Posterior cingulate gyrus (tissue), 11 donors: Measurements from ENCODE around the gene CCDC183.
"Not testable (repeated sequence)": the region's sequence is repeated elsewhere in the genome, so short reads cannot be mapped to it uniquely, and the experiment has no call there.

Experiments
- DNase-seq, 10 donors: peaks; one replicate each; pipeline versions ENCODE4 v3.0.0 to v3.0.0-alpha.2; 2020 to 2021; ENCODE audit warnings: mixed read lengths in 3 of 10
- intact Hi-C: fragments of 100-400 bp; cut with DNase I; formaldehyde crosslinking; loops from one replicate; pipeline ENCODE4 v1.15.1; 2023

CCDC183 gene

DNA sequence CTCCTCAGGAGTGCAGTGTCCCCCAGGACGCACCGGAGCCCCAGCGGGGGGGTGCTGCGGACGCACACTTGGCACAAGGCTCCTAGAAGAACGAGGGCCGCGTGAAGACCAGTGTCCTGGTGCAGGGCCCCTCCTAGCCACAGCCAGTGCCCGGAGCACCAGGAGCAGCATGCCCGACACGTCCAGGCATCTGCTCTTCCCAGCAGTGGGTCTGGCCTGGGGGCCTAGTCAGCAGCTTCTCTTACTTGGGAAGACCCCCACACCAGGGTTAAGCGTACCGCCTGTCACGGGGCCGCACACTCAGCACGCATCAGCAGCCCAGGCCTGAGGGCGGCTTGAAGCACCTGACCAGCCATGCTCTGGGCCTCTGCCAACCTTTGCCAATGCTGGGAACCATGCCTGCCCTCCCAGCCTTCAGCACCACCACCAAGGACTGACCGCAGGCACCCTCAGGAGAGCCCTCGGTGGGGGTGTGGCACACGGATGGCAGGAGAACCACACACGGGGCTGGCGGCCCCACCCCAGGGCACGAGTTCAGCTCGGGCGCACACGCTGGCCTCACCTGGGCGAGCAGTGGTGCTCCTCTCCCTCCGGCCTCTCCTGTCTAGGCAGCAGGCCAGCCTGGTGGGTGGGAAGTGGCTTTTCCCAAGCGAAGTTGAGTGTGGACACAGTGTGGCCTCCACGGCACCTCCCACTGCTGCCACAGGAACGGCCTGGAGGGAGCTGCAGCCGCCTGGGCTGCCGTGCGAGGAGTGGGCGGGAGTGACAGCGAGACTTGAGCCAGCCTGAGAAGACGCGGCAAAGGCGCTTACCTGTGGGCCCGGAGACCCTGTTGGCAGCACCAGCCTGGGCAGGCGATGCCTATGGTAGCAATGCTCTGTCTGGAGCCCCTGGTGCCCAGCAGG is 34.1 kb downstream of the CCDC183 start:
- DNase-seq = peak in 2 of 10 donors; percentile 27 to 87
- intact Hi-C loops = no loop called here

DNA sequence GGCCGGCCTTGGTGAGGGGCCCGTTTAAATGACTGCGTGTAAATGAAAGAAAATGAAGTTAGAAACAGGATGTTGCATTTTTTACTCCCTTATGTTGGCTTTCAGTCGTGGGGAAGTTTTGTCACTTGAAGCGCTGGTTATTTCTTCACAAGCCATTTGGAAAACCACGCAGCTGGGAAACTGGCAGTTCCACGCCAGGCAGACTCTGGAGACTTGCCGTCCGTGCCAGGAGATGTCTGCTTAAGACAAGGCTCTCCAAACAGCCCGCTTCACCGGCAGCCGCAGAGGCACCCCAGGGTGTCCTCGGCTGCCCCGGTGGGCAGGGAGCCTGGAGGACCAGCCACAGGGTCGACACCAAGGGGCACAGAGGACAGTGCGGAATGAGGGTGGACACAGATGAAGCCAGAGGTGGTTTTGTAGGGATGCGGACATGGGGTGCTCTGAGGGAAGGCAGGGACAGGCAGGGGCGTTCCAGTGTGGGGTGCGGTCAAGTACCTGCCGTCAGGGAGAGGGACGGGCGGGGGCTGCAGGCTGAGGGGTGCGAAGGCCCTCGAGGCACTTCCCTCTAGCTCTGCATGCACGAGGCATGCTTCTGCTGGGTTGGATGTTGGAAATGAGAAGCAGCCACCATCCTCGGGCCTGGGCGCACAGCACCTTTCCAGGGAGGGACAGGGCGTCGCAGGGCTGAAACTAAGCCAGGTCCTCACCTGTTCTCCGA is 35.0 kb downstream of the CCDC183 start:
- DNase-seq = peak in 2 of 10 donors; percentile 69 to 86
- intact Hi-C loops = no loop called here

DNA sequence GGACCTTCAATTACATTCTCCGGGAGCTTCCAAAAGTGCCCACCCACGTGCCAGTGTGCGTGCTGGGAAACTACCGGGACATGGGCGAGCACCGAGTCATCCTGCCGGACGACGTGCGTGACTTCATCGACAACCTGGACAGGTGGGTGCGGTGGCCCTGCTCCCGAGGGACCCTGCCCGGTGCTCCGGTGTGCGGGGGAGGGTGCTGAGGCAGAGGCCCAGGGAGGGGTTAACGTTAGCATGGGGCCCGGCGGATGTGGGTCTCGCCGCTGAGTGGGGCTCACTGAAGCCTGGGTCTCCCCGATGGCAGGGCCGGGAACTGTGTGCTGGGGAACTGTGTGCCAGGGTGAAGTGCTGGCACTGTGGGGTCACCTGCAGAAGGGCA is 35.6 kb downstream of the CCDC183 start:
- DNase-seq = peak in 1 of 10 donors; percentile 5
- intact Hi-C loops = no loop called here

DNA sequence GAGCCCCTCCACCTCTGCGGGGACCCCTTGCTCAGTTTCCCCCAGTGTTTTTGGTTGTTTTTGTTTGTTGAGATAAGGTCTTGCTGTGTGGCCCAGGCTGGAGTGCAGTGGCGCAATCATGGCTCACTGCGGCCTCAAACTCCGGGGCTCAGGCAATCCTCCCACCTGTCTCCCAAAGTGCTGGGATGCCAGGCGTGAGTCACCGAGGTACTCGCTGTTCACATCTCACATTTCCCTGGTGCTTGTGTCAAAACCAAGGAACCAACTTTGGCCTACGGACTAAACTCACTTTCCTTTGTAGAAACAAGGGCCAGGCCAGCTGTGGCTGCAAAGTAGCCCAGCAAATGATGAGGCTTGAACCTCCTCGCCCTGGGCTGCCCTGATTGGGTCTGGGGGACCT is 36.4 kb downstream of the CCDC183 start:
- intact Hi-C loops = no loop called here
- DNase-seq = peak in 1 of 10 donors; percentile 57

DNA sequence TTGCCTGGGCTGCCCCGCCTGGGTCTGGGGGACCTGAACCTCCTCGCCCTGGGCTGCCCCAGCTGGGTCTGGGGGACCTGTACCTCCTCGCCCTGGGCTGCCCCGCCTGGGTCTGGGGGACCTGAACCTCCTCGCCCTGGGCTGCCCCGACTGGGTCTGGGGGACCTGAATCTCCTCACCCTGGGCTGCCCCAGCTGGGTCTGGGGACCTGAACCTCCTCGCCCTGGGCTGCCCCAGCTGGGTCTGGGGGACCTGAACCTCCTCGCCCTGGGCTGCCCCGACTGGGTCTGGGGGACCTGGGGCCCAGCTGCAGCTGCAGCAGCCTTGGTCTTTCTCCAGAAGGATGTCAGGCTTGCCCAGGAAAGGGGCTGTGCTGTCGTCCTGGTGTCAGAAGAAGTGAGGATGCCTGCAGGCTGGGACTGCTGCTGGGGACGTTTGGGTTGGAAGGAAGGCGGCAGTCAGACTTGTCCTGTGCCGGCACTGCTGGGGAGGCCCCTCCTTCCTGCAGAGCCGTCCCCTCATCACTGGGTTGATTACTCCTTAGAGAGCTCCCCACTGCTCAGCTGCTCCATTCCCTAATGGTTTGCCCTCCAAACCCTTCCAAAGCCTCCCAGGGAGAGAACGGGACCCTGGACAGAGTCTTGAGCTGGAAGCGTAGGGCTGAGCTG is 37.4 kb downstream of the CCDC183 start:
- DNase-seq, intact Hi-C loops: not testable (repeated sequence)

DNA sequence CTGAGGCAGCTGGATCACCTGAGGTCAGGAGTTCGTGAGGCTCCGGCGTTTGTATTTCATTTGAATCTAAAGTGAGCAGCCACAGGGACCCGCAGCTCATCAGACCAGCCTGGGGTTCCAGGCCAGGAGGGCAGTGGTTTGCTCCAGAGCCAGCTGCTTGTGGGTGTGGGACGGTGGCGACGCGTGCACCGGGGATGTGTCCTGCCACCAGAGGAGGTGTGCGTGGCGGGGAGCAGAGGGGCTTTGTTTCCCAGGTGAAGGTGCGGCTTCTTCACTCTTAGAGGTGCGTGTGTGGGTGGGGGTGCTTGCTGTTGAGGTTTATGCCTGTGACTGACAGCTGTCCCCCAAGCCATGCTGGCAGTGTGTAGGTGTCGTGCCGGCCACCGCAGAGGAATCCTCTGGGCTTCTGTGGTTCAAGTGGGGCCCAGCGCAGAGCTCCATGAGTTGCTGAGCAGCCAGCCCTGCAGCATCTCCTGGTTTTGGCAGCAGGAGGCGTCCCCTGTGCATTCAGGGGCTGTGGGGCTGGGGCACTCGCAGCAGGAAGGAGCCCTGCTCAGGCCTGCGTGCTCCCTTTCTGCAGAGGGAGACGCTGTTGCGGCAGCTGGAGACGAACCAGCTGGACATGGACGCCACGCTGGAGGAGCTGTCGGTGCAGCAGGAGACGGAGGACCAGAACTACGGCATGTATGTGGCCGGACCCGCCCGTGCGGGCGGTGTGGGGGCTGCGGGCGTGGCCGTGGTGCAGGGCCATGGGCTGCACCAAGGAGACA is 39.2 kb downstream of the CCDC183 start:
- DNase-seq = no peak
- intact Hi-C loops = no loop called here

DNA sequence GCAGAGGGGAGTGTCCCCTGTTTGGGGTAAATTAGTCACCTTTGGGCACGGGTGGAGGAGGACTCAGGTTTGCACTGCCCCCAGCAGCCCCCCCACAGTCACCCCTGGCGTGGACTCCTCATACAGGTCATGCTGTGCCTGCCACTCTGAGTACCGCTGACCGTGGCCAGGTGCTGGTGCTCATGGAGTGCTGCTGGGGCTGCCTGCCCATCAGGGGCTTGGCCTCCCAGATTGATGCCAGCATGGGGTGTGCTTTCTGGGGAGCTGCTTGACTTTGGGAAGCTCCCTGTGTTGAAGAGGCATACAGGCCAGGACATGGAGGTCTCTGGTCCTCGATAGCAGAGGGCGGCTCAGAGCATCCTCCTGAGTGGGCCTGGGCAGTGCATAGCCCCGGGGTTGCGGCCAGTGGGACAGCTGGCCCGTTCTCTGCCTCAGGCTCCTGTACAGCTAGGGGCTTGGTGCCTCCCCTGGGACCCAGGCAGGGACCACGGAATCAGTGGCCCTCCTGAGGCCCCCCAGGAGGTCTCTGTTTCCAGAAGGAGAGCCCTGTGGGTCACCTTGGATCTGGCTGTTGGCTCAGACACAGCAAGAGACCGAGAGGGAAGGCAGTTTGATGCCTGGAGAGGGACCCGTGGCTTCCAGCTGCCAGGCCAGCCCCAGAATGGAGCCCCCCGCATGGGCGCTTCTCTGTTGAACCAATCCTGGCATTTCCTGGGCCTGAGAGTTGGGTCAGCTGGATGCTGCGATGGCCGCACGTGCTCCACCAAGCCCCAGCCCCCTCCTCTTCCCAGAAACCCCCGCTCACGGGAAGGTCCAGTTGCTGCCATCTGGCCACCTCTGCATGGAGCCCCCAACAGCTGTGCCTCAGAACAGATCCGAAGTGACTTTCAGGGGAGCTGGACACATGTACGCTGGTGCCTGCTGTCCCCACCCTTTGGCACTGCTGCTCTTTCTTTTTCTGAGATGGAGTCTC is 40.1 kb downstream of the CCDC183 start:
- DNase-seq = no peak
- intact Hi-C loops = no loop called here

DNA sequence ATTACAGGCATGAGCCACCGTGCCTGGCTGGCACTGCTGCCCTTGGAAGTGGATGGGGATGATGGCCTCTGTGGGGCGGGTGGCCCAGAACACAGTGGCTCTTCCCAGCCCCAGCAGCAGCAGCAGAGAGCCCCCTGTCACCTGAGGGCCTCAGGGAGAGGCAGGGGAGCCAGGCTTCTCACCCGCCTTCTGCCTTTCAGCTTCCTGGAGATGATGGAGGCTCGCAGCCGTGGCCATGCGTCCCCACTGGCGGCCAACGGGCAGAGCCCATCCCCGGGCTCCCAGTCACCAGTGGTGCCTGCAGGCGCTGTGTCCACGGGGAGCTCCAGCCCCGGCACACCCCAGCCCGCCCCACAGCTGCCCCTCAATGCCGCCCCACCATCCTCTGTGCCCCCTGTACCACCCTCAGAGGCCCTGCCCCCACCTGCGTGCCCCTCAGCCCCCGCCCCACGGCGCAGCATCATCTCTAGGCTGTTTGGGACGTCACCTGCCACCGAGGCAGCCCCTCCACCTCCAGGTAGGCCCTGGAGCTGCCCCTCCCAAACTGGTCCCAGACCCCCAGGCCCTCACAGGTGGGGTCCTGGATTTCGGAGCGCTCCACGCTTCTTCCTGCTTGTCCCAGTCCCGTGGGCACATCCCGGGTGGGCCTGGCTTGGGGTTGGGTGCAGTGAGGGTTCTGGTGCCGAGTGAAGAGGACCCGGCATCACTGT is 41.2 kb downstream of the CCDC183 start:
- intact Hi-C loops = no loop called here
- no peak for DNase-seq

DNA sequence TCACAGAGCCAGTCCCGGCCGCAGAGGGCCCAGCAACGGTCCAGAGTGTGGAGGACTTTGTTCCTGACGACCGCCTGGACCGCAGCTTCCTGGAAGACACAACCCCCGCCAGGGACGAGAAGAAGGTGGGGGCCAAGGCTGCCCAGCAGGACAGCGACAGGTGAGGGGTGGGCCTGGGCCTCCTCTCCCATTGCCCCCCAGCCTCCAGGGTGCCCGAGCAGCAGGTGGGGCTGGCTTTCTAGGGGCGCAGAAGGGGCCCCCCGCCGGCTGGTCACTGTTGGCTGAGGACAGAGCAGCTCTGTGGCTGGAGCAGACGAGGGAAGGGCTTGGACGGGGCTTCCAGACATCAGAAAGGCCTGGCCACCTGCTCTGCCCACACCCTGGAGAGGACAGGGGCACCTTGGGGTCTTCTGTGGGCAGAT is 41.7 kb downstream of the CCDC183 start:
- intact Hi-C loops = not testable (repeated sequence)

DNA sequence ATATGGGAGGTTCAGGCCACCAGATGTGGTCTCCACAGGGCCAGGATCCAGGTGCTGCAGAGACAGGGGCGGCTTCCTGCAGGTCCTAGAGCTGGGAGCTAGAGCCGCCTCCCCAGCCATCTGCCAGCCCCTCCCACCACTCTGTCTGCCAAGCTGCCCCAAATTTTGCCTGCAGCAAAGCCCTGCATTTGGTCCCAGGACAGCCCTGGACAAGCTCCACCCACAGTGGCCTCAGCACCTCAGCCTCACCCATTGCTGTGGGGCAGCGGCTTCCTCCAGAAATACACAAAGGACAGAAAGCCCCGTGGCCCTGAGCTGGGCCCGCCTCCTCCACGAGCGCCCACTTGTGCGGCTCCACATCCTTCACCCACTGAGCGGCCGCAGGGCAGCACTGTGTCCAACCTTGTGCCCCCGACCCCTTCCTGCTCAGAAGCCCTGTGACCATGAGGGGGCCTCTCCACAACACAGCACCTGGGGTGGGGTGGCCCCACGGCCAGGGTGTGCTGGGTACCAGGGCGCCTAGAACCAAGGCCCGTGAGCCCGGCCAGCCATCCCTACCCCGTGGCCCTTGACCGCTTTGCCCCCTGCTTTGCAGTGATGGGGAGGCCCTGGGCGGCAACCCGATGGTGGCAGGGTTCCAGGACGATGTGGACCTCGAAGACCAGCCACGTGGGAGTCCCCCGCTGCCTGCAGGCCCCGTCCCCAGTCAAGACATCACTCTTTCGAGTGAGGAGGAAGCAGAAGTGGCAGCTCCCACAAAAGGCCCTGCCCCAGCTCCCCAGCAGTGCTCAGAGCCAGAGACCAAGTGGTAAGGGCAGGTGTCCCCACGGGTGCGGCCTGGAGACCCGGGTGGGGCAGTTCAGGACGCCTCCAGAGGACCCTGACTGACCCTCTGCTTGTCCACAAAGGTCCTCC is 42.4 kb downstream of the CCDC183 start:
- intact Hi-C loops = no loop called here
- DNase-seq = no peak

More for the DNA sequence above, 41.7 kb downstream of the CCDC183 start:
- DNase-seq = not testable (repeated sequence)

DNA sequence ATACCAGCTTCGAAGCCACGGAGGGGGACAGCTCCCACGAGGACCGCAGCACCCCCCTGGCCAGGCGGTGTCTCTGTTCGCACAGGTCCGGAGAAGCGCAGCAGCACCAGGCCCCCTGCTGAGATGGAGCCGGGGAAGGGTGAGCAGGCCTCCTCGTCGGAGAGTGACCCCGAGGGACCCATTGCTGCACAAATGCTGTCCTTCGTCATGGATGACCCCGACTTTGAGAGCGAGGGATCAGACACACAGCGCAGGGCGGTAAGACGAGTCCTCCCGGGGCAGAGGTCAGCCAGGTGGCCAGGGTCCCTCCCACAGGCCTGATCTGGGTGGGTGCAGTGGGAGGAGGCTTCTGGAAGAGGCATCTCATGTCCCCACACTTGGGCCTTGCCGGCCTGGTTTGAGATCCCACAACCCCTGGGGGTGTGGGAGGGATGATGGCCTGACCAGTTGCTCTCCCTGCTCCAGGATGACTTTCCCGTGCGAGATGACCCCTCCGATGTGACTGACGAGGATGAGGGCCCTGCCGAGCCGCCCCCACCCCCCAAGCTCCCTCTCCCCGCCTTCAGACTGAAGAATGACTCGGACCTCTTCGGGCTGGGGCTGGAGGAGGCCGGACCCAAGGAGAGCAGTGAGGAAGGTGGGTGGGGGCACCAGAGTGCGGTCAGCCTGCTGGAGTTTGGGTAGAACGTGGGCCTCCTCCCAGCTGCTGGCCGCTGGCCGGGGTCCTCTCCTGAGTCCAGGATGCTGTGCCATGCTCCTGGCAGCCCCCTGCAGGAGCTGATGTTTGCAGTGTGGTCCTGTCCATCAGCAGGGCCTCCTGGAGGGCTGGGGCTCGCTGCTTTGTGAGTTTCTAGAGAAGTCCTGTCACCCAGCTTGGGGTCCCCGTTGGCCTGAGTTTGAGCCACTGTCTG is 43.3 kb downstream of the CCDC183 start:
- no peak for DNase-seq

DNA sequence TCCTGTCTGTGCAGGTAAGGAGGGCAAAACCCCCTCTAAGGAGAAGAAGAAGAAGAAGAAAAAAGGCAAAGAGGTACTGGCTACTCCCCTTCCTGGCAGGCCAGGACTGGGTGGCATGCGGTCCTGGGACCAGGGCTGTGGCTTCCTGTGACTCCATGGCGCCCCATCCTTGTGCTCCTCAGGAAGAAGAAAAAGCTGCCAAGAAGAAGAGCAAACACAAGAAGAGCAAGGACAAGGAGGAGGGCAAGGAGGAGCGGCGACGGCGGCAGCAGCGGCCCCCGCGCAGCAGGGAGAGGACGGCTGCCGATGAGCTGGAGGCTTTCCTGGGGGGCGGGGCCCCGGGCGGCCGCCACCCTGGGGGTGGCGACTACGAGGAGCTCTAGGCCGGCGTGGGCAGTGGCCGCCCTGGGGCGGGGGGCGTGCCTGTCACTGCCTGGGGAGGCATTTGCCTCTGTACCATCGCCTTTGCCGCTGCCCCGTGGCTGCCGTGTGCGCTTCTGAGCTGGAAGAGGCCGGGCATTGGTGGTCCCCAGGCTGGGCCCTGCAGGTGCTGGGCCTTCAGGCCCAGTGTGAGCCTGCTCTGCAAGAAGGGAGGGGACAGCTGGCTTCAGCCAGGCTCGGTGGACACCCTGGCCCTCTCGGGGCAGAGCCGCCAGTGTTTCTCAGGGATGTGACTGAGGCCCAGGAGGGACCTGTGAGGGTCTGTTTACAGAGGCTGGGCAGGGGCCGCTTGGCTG is 44.2 kb downstream of the CCDC183 start:
- no peak for DNase-seq
- intact Hi-C loops = loop anchor here (5.0 to 10.0 kb wide), 3 partner anchors 33 to 104 kb away; partner anchors contain the start of genes C8G, FBXW5, RABL6 and TMEM141

More for the DNA sequence above, 43.3 kb downstream of the CCDC183 start:
- intact Hi-C loops = loop anchor here (5.0 to 10.0 kb wide), 3 partner anchors 32 to 105 kb away; partner anchors contain the start of genes C8G, FBXW5, RABL6 and TMEM141

DNA sequence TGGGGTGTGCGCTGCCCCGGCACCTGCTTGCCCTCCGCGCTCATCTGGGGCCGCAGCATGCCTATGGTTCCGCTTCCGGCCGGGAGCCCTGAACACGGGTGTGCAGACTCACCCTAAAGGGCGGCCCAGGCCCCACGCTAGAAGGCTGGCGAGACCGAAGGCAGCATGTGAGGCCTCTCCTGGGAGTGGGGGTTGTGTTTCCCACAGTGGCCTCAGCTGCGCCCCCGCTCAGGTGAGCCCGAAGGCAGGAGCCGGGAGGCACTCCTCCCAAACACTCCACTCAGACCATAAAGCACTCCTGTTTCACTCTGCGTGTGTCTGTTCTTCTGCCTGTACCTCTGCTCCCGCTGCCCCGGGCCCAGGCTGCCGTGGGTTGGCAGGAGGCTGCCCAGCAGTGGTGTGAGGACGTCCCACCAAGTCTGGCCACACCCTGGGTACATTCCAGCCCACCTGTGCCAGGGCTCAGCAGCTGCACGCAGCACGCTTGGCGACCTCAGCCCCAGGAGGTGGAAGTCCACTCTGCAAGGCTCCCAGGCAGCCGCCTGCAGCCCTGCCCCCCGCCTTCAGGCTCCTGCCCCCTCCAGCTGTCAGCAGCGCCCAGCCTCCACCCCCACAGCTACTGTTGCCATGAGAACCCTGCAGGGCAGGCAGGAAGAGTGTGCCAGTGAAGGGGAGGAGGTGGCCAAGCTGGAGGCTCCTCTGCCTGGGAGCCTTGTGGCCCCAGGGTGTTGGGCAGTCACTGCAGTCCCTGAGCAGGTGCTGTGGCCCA is 44.9 kb downstream of the CCDC183 start:
- DNase-seq = peak; percentile 64 to 98 (median 84)
- intact Hi-C loops = loop anchor here (5.0 to 10.0 kb wide), 3 partner anchors 34 to 104 kb away; partner anchors contain the start of genes C8G, FBXW5, RABL6 and TMEM141

DNA sequence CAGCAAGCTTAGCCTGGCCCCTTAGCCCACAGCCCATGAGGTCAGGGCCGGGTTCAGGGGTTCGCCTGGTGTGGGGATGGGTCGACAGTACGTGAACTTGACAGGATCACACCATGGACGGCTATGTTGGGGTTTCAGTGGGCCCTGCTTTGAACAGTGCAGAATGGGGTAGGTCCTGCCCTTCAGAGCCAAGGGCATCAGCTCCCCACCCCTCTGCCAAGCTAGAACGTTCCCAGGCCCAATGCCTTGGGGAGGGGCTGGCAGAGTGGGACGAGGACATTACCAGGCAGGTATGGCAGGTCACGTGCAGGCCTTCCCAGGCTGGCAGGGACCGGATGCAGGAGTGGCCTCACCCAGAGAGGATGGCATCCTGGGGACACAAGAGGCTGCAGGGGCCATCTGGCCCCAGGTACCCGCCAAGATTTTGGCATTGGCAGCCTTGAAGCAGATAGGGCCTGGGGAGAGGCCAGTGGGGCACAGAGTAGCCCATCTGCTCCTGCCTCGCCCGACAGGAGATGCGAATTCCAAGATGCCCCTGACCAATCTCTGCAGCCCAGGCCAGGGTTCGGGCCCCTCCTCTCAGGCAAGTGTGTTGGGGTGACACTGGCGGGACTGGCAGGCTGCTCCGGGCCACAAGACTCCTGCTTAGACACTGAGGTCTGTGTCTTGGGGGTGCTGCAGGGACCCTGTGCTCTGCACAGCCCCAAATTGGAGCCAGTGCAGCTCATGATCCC is 45.7 kb downstream of the CCDC183 start:
- intact Hi-C loops = loop anchor here (5.0 to 10.0 kb wide), 3 partner anchors 35 to 103 kb away; partner anchors contain the start of genes C8G, FBXW5, RABL6 and TMEM141
- DNase-seq = not testable (repeated sequence)
